ENCODE results near the gene CD244.
"Not testable (repeated sequence)": the region's sequence is repeated elsewhere in the genome, so short reads cannot be mapped to it uniquely, and the experiment has no call there.

Gene CD244, protein sequence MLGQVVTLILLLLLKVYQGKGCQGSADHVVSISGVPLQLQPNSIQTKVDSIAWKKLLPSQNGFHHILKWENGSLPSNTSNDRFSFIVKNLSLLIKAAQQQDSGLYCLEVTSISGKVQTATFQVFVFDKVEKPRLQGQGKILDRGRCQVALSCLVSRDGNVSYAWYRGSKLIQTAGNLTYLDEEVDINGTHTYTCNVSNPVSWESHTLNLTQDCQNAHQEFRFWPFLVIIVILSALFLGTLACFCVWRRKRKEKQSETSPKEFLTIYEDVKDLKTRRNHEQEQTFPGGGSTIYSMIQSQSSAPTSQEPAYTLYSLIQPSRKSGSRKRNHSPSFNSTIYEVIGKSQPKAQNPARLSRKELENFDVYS

DNA sequence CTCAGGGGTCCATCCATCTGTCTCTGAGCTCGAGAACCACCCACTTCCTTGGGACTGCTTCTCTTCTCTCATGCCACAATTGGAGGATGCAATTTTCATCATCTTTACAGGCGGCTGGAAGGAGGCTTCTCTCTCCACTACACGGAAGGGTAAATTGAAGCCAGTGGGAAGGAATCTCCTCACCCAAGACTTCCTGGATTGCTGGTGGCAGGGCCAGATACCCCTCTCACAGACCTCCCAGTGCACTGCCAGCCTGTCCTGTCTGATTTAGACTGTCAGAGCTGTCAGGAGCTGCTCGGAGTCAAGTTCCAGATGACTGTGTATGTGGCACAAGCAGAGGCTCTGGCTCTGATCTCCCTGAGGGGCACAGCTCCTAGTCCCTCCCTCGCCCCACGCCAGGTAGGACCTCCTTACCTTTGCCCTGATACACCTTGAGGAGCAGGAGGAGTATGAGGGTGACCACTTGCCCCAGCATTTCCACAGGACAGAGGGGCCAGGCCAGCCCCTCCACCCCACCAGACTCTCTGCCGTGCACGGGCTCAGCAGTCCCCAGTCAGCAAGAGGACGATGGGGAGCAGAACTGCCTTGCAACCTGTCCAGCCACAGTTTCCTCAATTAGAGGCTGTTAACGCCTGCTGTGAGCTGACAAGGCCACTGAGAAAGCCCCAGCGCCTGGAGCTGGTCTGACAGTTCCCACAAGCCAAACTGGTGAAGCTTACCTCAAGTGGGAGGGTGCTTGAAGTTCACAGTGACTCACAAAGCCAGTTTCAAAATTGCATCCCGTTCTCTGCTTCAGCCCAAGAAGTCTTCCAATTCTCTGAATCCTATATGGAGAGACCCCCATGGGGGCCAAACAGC is at the start of gene CD244:
CD244 (minus strand) TSS at position 685 of the 858 bp plus-strand sequence; CDS start at position 475, 210 bp downstream.
- H3K4me3 Mint-ChIP-seq, result peak within 1 kb of the TSS; percentile 60
- H3K4me1 Mint-ChIP-seq (ENCODE audit: low read depth), result peaks cover 49% of the 10 kb centered on the region
- intact Hi-C loops (cut with micrococcal nuclease), result no loop called here
- H3K27me3 Mint-ChIP-seq, result no peaks in the 10 kb centered on the region
- H3K27ac Mint-ChIP-seq, result peak within 1 kb of the TSS; percentile 54
- H3K9me3 Mint-ChIP-seq, result no peaks in the 10 kb centered on the region
- H3K36me3 Mint-ChIP-seq (ENCODE audit: low read depth), result no peaks in the 10 kb centered on the region

DNA sequence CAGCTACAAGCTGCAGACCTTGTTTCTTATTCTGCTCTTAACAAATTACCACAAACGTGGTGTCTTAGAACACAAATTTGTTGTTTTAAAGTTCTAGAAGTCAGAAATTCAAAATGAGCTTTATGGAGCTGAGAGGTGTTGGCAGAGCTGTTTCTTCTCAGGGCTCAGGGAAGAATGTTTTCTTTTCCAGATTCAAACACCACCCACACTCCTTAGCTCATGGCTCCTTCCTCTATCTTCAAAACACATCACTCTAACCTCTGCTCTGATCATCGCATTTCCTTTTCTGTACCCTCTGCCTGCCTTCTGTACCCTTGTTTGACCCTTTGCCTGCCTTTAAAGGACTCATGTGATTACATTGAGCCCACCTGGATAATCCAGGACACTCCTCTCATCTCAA is 49.2 kb upstream of the CD244 start:
- no peaks in the 10 kb centered on the region for H3K9me3 Mint-ChIP-seq
- H3K36me3 Mint-ChIP-seq (ENCODE audit: low read depth), result no peaks in the 10 kb centered on the region
- intact Hi-C loops (cut with micrococcal nuclease), result no loop called here

DNA sequence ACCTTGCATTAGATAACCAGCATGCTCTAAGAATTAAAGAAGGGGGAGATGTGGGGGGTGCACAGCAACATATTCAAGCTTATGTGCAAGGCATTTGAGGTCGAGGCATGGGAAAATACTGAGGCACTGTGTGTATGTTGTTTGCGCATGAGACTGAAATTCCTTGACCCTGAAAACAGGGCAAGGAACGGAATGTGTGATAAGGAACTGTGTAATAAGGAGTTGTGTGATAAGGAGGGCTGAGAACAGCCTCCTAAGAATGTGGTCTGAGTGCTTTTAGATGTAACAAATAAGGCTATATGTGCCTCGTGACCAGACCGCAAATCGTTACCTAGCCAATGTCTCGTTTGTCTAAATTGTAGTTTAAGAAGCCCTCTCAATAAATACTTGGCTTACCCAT is 48.8 kb upstream of the CD244 start:
- Mint-ChIP-seq H3K27ac (no peak overlapping the region), H3K4me1 (ENCODE audit: low read depth) (no peaks in the 10 kb centered on the region), H3K36me3 (ENCODE audit: low read depth) (no peaks in the 10 kb centered on the region), H3K4me3 (no peak overlapping the region), H3K9me3 (no peaks in the 10 kb centered on the region), H3K27me3 (no peaks in the 10 kb centered on the region)
- intact Hi-C loops (cut with micrococcal nuclease), result no loop called here

More for the DNA sequence above, 49.2 kb upstream of the CD244 start:
- Mint-ChIP-seq H3K27me3 (no peaks in the 10 kb centered on the region), H3K27ac (no peak overlapping the region), H3K4me3 (no peak overlapping the region), H3K4me1 (ENCODE audit: low read depth) (no peaks in the 10 kb centered on the region)

DNA sequence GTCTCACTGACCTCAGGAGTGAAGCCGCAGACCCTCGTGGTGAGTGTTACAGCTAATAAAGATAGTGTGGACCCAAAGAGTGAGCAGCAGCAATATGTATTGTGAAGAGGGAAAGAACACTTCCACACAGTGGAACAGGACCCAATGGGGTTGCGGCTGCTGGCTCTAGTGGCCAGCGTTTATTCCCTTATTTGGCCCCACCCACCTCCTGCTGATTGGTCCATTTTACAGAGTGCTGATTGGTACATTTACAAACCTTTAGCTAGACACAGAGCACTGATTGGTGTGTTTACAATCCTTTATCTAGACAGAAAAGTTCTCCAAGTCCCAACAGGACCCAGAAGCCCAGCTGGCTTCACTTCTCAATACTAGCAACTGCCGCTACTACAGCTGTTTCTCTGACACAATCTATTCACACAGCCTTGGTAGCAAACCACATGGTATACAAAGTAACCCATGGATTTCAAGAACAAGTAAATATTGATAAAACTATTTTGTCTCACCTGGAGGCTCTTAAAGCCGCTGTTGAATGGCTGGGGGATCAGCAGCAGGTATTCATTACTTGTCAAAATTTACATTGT is 47.6 kb upstream of the CD244 start:
- H3K27me3 Mint-ChIP-seq, result no peaks in the 10 kb centered on the region
- no peak overlapping the region for H3K27ac Mint-ChIP-seq
- no peaks in the 10 kb centered on the region for H3K9me3 Mint-ChIP-seq
- no peaks in the 10 kb centered on the region for H3K36me3 Mint-ChIP-seq (ENCODE audit: low read depth)
- no peak overlapping the region for H3K4me3 Mint-ChIP-seq
- intact Hi-C loops (cut with micrococcal nuclease), result no loop called here
- no peaks in the 10 kb centered on the region for H3K4me1 Mint-ChIP-seq (ENCODE audit: low read depth)

DNA sequence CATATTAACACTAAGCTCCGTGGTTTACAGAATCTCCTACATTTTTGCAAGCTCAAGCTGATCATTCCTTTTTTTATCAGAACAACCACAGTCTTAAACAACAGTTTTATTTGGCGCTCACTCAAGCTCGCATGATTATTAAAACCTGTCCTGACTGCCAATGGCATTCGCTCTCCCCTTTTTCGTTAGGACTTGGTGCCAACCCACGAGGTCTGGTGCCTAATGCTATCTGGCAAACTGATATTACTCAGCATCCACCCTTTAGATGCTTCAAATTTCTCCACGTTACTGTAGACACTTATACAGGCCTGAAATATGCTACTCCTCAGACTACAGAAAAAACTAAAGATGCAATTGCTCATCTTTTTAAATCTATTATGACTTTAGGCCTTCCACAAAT is 45.3 kb upstream of the CD244 start:
- H3K27me3 Mint-ChIP-seq, result no peaks in the 10 kb centered on the region
- no peak overlapping the region for H3K4me3 Mint-ChIP-seq
- H3K36me3 Mint-ChIP-seq (ENCODE audit: low read depth), result no peaks in the 10 kb centered on the region
- no peaks in the 10 kb centered on the region for H3K4me1 Mint-ChIP-seq (ENCODE audit: low read depth)
- H3K9me3 Mint-ChIP-seq, result no peaks in the 10 kb centered on the region
- intact Hi-C loops (cut with micrococcal nuclease), result loop anchor here (10.0 kb wide), 1 partner anchor 67 kb away; no protein-coding TSS in a partner anchor
- no peak overlapping the region for H3K27ac Mint-ChIP-seq

DNA sequence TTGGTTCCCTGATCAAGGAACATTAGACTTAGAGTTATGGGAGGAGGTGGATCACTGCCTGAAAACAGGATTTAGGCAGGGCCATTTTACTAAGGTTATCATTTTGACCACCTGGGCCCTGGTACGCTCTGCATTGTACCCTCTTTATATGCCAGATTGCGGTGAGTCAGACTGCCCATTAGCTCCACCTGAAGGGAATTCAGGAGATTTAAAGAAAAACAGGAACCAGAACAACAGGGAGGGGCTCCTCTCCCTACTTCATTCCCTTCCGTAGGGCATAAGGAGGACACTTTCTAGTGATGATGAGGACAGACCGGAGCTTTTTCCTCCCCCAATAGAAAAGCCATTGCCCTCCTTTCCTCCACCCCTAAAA is 42.9 kb upstream of the CD244 start:
- no peak overlapping the region for H3K27ac Mint-ChIP-seq
- no peaks in the 10 kb centered on the region for H3K4me1 Mint-ChIP-seq (ENCODE audit: low read depth)
- intact Hi-C loops (cut with micrococcal nuclease), result loop anchor here (10.0 kb wide), 1 partner anchor 69 kb away; no protein-coding TSS in a partner anchor
- no peak overlapping the region for H3K4me3 Mint-ChIP-seq
- no peaks in the 10 kb centered on the region for H3K9me3 Mint-ChIP-seq
- H3K27me3 Mint-ChIP-seq, result peaks cover 4% of the 10 kb centered on the region
- no peaks in the 10 kb centered on the region for H3K36me3 Mint-ChIP-seq (ENCODE audit: low read depth)

DNA sequence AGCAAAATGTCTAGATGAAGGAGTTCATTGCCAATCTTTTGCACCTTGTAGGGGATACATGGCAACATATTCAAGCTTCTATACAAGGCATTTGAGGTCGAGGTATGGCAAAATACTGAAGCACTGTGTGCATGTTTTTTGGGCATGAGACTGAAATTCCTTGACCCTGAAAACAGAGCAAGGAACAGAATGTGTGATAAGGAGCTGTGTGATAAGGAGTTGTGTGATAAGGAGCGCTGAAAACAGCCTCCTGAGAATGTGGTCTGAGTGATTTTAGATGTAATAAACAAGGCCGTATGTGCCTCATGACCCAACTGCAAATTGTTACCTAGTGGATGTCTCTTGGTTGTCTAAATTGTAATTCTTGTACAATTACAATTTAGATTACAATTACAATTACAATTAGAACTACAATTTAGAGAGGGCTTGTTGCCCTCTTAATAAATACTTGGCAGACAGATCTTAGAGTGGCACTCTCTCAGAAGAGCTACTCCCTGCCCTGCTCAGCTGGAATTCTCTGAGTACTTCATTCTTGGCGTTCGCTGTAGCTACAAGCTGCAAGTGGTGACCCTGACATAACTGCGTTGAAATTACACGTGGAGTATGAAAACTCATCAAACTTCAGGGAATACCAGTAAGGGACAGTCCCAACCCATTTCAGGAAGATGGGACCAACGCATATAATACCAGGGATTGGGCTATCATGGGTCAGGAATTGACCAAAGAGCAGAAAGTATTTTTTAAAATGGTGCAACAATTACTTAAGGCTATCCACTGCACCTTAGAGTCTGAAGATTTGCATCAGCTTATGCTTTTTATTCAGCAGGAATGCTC is 42.3 kb upstream of the CD244 start:
- intact Hi-C loops (cut with micrococcal nuclease), result loop anchor here (10.0 kb wide), 1 partner anchor 70 kb away; no protein-coding TSS in a partner anchor
- H3K27ac Mint-ChIP-seq, result no peak overlapping the region
- no peak overlapping the region for H3K4me3 Mint-ChIP-seq
- H3K36me3 Mint-ChIP-seq (ENCODE audit: low read depth), result no peaks in the 10 kb centered on the region
- H3K4me1 Mint-ChIP-seq (ENCODE audit: low read depth), result no peaks in the 10 kb centered on the region
- peaks cover 4% of the 10 kb centered on the region for H3K27me3 Mint-ChIP-seq
- H3K9me3 Mint-ChIP-seq, result no peaks in the 10 kb centered on the region

DNA sequence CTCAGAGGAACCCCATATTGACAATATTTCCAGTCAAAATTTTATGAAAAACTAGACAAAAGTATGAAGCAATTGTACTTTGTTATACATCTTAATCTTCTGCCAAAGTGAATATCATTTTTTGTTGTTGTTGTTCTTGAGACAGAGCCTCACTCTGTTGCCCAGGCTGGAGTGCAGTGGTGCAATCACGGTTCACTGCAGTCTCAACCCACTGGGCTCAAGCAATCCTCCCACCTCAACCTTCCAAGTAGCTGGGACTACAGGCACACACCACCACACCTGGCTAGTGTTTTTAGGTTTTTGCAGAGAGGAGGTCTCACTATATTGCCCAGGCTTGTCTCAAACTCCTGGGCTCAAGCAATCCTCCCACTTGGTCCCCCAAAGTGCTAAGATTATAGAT is 39.6 kb upstream of the CD244 start:
- H3K4me1 Mint-ChIP-seq (ENCODE audit: low read depth); H3K36me3 Mint-ChIP-seq (ENCODE audit: low read depth); H3K4me3 Mint-ChIP-seq; H3K9me3 Mint-ChIP-seq; H3K27me3 Mint-ChIP-seq; H3K27ac Mint-ChIP-seq: not testable (repeated sequence)
- intact Hi-C loops (cut with micrococcal nuclease), result loop anchor here (10.0 kb wide), 1 partner anchor 73 kb away; no protein-coding TSS in a partner anchor

DNA sequence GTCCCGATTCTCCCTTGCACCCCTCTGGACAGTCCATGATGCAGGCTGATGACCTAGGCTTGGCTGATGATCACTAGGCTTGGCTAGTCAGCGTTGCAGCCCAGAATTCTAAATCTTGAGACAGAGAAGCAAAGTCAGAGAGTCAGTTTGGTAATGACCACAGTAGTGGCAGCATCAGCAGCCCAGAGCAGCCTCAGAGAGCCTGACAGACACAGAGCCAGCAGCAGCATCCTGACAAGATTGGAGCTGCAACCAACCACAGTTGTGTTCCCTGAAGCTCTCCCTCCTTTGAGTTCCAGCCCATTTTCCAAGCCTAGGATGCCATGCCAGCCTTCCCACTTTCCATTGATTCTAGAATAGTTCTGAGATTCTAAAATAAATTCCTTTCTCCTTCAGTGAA is 39.1 kb upstream of the CD244 start:
- H3K4me1 Mint-ChIP-seq (ENCODE audit: low read depth), result no peaks in the 10 kb centered on the region
- H3K36me3 Mint-ChIP-seq (ENCODE audit: low read depth), result no peaks in the 10 kb centered on the region
- H3K9me3 Mint-ChIP-seq, result no peaks in the 10 kb centered on the region
- H3K27me3 Mint-ChIP-seq, result peaks cover 8% of the 10 kb centered on the region
- H3K27ac Mint-ChIP-seq, result no peak overlapping the region
- intact Hi-C loops (cut with micrococcal nuclease), result loop anchor here (10.0 kb wide), 1 partner anchor 73 kb away; no protein-coding TSS in a partner anchor
- H3K4me3 Mint-ChIP-seq, result no peak overlapping the region

DNA sequence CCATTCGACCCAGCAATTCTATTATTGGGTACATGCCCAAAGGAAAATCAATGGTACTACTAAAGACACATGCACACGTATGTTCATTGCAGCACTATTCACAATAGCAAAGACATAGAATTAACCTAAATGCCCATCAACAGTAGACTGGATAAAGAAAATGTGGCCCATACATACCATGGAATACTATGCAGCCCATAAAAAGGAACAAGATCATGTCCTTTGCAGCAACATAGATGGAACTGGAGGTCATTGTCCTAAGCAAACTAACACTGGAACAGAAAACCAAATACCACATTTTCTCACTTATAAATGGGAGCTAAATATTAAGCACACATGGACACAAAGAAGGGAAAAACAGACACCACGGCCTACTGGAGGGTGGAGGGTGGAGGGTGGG is 38.0 kb upstream of the CD244 start:
- not testable (repeated sequence) for H3K4me3 Mint-ChIP-seq; H3K27ac Mint-ChIP-seq; H3K36me3 Mint-ChIP-seq (ENCODE audit: low read depth)

DNA sequence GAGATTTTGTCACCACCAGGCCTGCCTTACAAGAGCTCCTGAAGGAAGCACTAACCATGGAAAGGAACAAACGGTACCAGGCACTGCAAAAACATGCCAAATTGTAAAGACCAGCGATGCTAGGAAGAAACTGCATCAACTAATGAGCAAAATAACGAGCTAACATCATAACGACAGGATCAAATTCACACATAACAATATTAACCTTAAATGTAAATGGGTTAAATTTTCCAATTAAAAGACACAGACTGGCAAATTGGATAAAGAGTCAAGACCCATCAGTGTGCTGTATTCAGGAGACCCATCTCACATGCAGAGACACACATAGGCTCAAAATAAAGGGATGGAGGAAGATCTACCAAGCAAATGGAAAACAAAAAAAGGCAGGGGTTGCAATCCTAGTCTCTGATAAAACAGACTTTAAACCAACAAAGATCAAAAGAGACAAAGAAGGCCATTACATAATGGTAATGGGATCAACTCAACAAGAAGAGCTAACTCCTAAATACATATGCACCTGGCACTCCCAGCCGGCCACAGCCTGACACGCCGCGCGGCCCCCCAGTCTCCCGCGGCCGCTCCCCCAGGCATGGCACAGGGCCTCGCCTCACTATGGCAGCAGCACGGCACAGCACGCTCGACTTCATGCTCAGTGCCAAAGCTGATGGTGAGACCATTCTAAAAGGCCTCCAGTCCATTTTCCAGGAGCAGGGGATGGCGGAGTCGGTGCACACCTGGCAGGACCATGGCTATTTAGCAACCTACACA is 31.9 kb upstream of the CD244 start:
- H3K27me3 Mint-ChIP-seq; H3K27ac Mint-ChIP-seq; intact Hi-C loops (cut with micrococcal nuclease); H3K4me3 Mint-ChIP-seq; H3K4me1 Mint-ChIP-seq (ENCODE audit: low read depth); H3K36me3 Mint-ChIP-seq (ENCODE audit: low read depth): not testable (repeated sequence)
- peaks cover 21% of the 10 kb centered on the region for H3K9me3 Mint-ChIP-seq

More for the DNA sequence above, 38.0 kb upstream of the CD244 start:
- H3K9me3 Mint-ChIP-seq; H3K4me1 Mint-ChIP-seq (ENCODE audit: low read depth): not testable (repeated sequence)
- peaks cover 12% of the 10 kb centered on the region for H3K27me3 Mint-ChIP-seq
- intact Hi-C loops (cut with micrococcal nuclease), result loop anchor here (10.0 kb wide), 1 partner anchor 74 kb away; no protein-coding TSS in a partner anchor

DNA sequence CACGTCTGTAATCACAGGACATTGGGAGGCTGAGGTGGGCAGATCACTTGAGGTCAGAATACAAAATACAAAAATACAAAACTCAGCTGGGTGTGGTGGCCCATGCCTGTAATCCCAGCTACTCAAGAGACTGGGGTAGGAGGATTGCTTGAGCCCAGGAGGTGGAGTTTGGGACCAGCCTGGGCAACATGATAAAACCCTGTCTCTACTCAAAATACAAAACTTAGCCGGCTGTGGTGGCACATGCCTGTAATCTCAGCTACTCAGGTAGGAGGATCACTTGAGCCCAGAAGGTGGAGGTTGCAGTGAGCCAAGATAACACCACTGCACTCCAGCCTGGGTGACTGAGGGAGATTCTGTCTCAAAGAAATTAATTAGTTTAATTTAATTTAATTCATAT is 28.8 kb upstream of the CD244 start:
- no peak overlapping the region for H3K4me3 Mint-ChIP-seq
- H3K27me3 Mint-ChIP-seq, result peaks cover 3% of the 10 kb centered on the region

DNA sequence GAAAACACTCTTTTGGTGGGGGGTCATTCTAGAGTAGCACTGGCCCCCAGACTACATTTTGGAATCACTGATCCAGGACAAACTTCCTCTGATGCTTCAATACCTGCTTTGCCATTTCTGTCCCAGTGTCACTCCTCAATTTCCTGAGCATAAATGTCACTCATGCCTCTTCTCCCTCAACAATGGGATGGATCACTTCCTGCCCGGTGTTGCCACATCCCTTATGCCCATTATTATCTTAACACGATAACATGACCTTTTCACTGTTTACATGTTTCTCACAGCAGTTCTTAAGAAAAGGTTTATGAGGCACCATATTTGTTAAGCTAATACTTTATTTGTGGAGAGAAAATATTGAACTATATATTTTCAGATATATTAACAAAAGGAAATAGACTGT is 26.2 kb upstream of the CD244 start:
- no peaks in the 10 kb centered on the region for H3K27me3 Mint-ChIP-seq
- intact Hi-C loops (cut with micrococcal nuclease), result no loop called here

More for the DNA sequence above, 28.8 kb upstream of the CD244 start:
- intact Hi-C loops (cut with micrococcal nuclease), result no loop called here
- Mint-ChIP-seq H3K27ac (no peak overlapping the region), H3K4me1 (ENCODE audit: low read depth) (peaks cover 9% of the 10 kb centered on the region), H3K9me3 (peaks cover 21% of the 10 kb centered on the region), H3K36me3 (ENCODE audit: low read depth) (no peaks in the 10 kb centered on the region)

More for the DNA sequence above, 26.2 kb upstream of the CD244 start:
- no peaks in the 10 kb centered on the region for H3K36me3 Mint-ChIP-seq (ENCODE audit: low read depth)
- H3K9me3 Mint-ChIP-seq, result peaks cover 6% of the 10 kb centered on the region
- no peak overlapping the region for H3K4me3 Mint-ChIP-seq
- H3K27ac Mint-ChIP-seq, result no peak overlapping the region
- peaks cover 22% of the 10 kb centered on the region for H3K4me1 Mint-ChIP-seq (ENCODE audit: low read depth)
